Measurements from ENCODE around the gene LGALS16.
"Not testable (repeated sequence)": the region's sequence is repeated elsewhere in the genome, so short reads cannot be mapped to it uniquely, and the experiment has no call there.

Gene LGALS16

GRCh38 chr19:39672473-39672872 lies 16.8 kb downstream of the LGALS16 start:
- no peak overlapping the region for H3K4ac ChIP-seq (ENCODE audit: low read depth in 1 of 2, low read length in 2 of 2)
- H3K27me3 ChIP-seq (ENCODE audit: control insufficient read depth in 1 of 2, insufficient read depth in 1 of 2, low read length in 2 of 2) = peaks cover 8 to 22% of the 10 kb centered on the region in 2 experiments
- no peak overlapping the region for H3K4me2 ChIP-seq (ENCODE audit: low read length, poor library complexity, severe bottlenecking)
- H2BK15ac ChIP-seq (ENCODE audit: low read depth, poor library complexity, severe bottlenecking) = no peak overlapping the region
- no peak overlapping the region for H2BK120ac ChIP-seq (ENCODE audit: low read depth, low read length)
- no peak overlapping the region for H3K27ac ChIP-seq (ENCODE audit: low read length, poor library complexity, severe bottlenecking)
- H3K4me1 ChIP-seq (ENCODE audit: control insufficient read depth, insufficient read depth, low read depth, low read length) = no peaks in the 10 kb centered on the region
- no peak overlapping the region for H3K23ac ChIP-seq (ENCODE audit: low read length in 2 of 2)
- H2BK12ac ChIP-seq (ENCODE audit: low read length in 2 of 2) = no peak overlapping the region
- H3K4me3 ChIP-seq (ENCODE audit: insufficient read depth in 1 of 2, low read depth in 1 of 2, low read length in 2 of 2) = no peak overlapping the region
- no peak overlapping the region for H3K14ac ChIP-seq (ENCODE audit: low read length in 2 of 2)
- no peak overlapping the region for H4K91ac ChIP-seq (ENCODE audit: low read length)
- no peak overlapping the region for H4K8ac ChIP-seq (ENCODE audit: low read length)
- H3K79me1 ChIP-seq (replicated peaks; ENCODE audit: low read length, poor library complexity, severe bottlenecking) = no peaks in the 10 kb centered on the region
- no peak overlapping the region for H3K9ac ChIP-seq (ENCODE audit: low read length)
- no peak overlapping the region for H2BK5ac ChIP-seq (ENCODE audit: low read depth, low read length, poor library complexity, severe bottlenecking)
- WGBS = 64% methylated on average over 5 of the region's 5 CpGs
- no peaks in the 10 kb centered on the region for H3K9me3 ChIP-seq (ENCODE audit: control insufficient read depth, low read length)
- no peak overlapping the region for H2AK5ac ChIP-seq (ENCODE audit: low read length, severe bottlenecking)
- no peak overlapping the region for H2AFZ ChIP-seq (ENCODE audit: low read depth, low read length)
- H3K18ac ChIP-seq (ENCODE audit: low read depth in 1 of 2, low read length in 2 of 2) = no peak overlapping the region
- no peaks in the 10 kb centered on the region for H3K36me3 ChIP-seq (ENCODE audit: control insufficient read depth in 1 of 2, insufficient read depth in 2 of 2, low read depth in 1 of 2, low read length in 2 of 2)
- no peak for DNase-seq

- not testable (repeated sequence) for DNase-seq; H3K23ac ChIP-seq (ENCODE audit: low read length in 2 of 2); H4K91ac ChIP-seq (ENCODE audit: low read length); H3K4ac ChIP-seq (ENCODE audit: low read depth in 1 of 2, low read length in 2 of 2); H3K79me1 ChIP-seq (replicated peaks; ENCODE audit: low read length, poor library complexity, severe bottlenecking); H4K8ac ChIP-seq (ENCODE audit: low read length); H3K4me3 ChIP-seq (ENCODE audit: insufficient read depth in 1 of 2, low read depth in 1 of 2, low read length in 2 of 2); H3K27ac ChIP-seq (ENCODE audit: low read length, poor library complexity, severe bottlenecking); H3K4me1 ChIP-seq (ENCODE audit: control insufficient read depth, insufficient read depth, low read depth, low read length); H3K36me3 ChIP-seq (ENCODE audit: control insufficient read depth in 1 of 2, insufficient read depth in 2 of 2, low read depth in 1 of 2, low read length in 2 of 2); H2AK5ac ChIP-seq (ENCODE audit: low read length, severe bottlenecking); H2BK12ac ChIP-seq (ENCODE audit: low read length in 2 of 2); H2BK15ac ChIP-seq (ENCODE audit: low read depth, poor library complexity, severe bottlenecking); H2BK5ac ChIP-seq (ENCODE audit: low read depth, low read length, poor library complexity, severe bottlenecking); H3K18ac ChIP-seq (ENCODE audit: low read depth in 1 of 2, low read length in 2 of 2); H3K9me3 ChIP-seq (ENCODE audit: control insufficient read depth, low read length); H3K4me2 ChIP-seq (ENCODE audit: low read length, poor library complexity, severe bottlenecking); H3K9ac ChIP-seq (ENCODE audit: low read length); H2BK120ac ChIP-seq (ENCODE audit: low read depth, low read length); H3K14ac ChIP-seq (ENCODE audit: low read length in 2 of 2); H2AFZ ChIP-seq (ENCODE audit: low read depth, low read length)
- peaks cover 12 to 26% of the 10 kb centered on the region in 2 experiments for H3K27me3 ChIP-seq (ENCODE audit: control insufficient read depth in 1 of 2, insufficient read depth in 1 of 2, low read length in 2 of 2)
- WGBS = 20% methylated on average over 1 of the region's 1 CpG
Measured at GRCh38 chr19:39673862-39674261, 18.1 kb downstream of the LGALS16 start.

DNA sequence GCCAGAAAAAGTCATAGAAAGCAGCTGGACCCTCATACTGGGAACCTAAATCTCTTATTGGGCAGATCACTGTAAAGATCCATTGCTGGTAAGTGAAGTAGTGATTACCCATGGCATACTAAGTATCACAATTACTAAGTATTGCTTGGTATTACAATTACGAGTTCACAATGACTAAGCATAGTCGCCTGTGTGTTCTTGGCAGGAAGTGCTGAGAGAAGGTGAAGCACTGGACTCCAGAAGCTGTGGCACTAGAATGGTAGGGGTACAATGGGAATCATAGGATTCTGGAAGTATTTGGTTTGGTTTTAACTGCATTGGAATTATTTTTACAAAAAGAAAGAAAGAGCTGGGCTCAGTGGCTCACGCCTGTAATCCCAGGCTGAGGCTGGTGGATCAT lies 20.3 kb downstream of the LGALS16 start:
- H3K9me3 ChIP-seq (ENCODE audit: control insufficient read depth, low read length) = no peaks in the 10 kb centered on the region
- whole genome bisulfite sequencing = 73% methylated on average over 3 of the region's 3 CpGs
- H2BK12ac ChIP-seq (ENCODE audit: low read length in 2 of 2) = no peak overlapping the region

DNA sequence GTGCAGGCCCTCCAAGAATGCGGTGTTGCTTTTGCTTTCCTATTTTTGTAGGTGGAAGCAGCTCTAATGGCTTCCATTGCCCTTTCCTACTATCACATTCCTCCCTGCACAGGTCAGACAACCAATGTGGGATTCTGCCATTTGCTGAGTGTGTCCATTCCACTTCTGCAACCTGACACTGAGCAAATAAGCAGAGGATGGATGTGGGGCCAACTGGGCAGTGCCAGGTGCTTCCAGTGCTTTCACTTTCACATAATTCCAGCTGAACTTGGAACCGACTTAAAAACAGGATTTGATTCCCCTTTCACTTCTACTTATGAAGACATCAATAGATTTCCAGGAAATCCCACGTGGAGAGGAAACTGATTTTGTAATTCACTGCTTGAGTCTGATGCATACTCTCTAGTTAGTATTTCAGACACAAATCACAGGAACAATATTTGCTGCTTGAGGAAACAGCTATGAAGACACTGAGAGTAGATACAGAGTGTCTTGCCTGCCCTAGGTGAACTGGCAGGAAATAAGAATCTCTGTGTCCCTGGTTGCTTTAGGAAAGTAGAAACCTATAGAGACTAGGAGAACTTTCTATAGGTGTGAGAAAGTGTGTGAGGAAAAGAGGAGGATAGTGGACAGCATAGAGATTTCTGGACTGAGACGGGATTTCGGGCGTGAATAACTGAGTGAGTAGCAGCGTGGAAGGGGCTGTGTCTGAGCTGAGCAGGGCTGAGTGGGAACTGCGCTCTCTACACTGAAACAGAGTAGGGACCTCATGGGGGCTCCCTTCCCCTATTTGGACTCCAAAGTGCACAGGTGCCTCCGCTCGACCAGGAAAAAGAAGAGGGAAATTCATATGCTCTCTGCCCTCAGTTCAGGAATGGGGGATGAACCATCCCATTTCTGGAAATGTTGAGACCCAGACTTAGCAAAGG lies 22.5 kb downstream of the LGALS16 start:
- no peak overlapping the region for H3K18ac ChIP-seq (ENCODE audit: low read depth in 1 of 2, low read length in 2 of 2)

More for the DNA sequence above, 20.3 kb downstream of the LGALS16 start:
- Histone ChIP-seq H2AK5ac (ENCODE audit: low read length, severe bottlenecking) (no peak overlapping the region), H2BK120ac (ENCODE audit: low read depth, low read length) (no peak overlapping the region), H2BK15ac (ENCODE audit: low read depth, poor library complexity, severe bottlenecking) (no peak overlapping the region), H3K4me2 (ENCODE audit: low read length, poor library complexity, severe bottlenecking) (no peak overlapping the region), H3K27ac (ENCODE audit: low read length, poor library complexity, severe bottlenecking) (no peak overlapping the region), H3K4ac (ENCODE audit: low read depth in 1 of 2, low read length in 2 of 2) (no peak overlapping the region), H2AFZ (ENCODE audit: low read depth, low read length) (no peak overlapping the region), H3K27me3 (ENCODE audit: control insufficient read depth in 1 of 2, insufficient read depth in 1 of 2, low read length in 2 of 2) (peaks cover 15 to 29% of the 10 kb centered on the region in 2 experiments), H2BK5ac (ENCODE audit: low read depth, low read length, poor library complexity, severe bottlenecking) (no peak overlapping the region), H3K23ac (ENCODE audit: low read length in 2 of 2) (no peak overlapping the region), H3K18ac (ENCODE audit: low read depth in 1 of 2, low read length in 2 of 2) (no peak overlapping the region), H3K79me1 (replicated peaks; ENCODE audit: low read length, poor library complexity, severe bottlenecking) (no peaks in the 10 kb centered on the region), H3K4me1 (ENCODE audit: control insufficient read depth, insufficient read depth, low read depth, low read length) (no peaks in the 10 kb centered on the region), H3K9ac (ENCODE audit: low read length) (no peak overlapping the region), H3K36me3 (ENCODE audit: control insufficient read depth in 1 of 2, insufficient read depth in 2 of 2, low read depth in 1 of 2, low read length in 2 of 2) (no peaks in the 10 kb centered on the region), H3K14ac (ENCODE audit: low read length in 2 of 2) (no peak overlapping the region), H3K4me3 (ENCODE audit: insufficient read depth in 1 of 2, low read depth in 1 of 2, low read length in 2 of 2) (no peak overlapping the region), H4K91ac (ENCODE audit: low read length) (no peak overlapping the region), H4K8ac (ENCODE audit: low read length) (no peak overlapping the region)
- DNase-seq = no peak

More for the DNA sequence above, 22.5 kb downstream of the LGALS16 start:
- 82% methylated on average over 9 of the region's 10 CpGs for WGBS
- no peak overlapping the region for H2BK120ac ChIP-seq (ENCODE audit: low read depth, low read length)
- no peak overlapping the region for H4K8ac ChIP-seq (ENCODE audit: low read length)
- no peak overlapping the region for H3K4me2 ChIP-seq (ENCODE audit: low read length, poor library complexity, severe bottlenecking)
- no peak overlapping the region for H3K14ac ChIP-seq (ENCODE audit: low read length in 2 of 2)
- no peaks in the 10 kb centered on the region for H3K4me1 ChIP-seq (ENCODE audit: control insufficient read depth, insufficient read depth, low read depth, low read length)
- no peak overlapping the region for H2BK5ac ChIP-seq (ENCODE audit: low read depth, low read length, poor library complexity, severe bottlenecking)
- H3K27ac ChIP-seq (ENCODE audit: low read length, poor library complexity, severe bottlenecking) = no peak overlapping the region
- H3K23ac ChIP-seq (ENCODE audit: low read length in 2 of 2) = no peak overlapping the region
- H3K27me3 ChIP-seq (ENCODE audit: control insufficient read depth in 1 of 2, insufficient read depth in 1 of 2, low read length in 2 of 2) = peaks cover 13 to 15% of the 10 kb centered on the region in 2 experiments
- H3K9me3 ChIP-seq (ENCODE audit: control insufficient read depth, low read length) = no peaks in the 10 kb centered on the region
- no peak overlapping the region for H2BK15ac ChIP-seq (ENCODE audit: low read depth, poor library complexity, severe bottlenecking)
- no peak overlapping the region for H4K91ac ChIP-seq (ENCODE audit: low read length)
- H2AK5ac ChIP-seq (ENCODE audit: low read length, severe bottlenecking) = no peak overlapping the region
- H3K4me3 ChIP-seq (ENCODE audit: insufficient read depth in 1 of 2, low read depth in 1 of 2, low read length in 2 of 2) = no peak overlapping the region
- H3K9ac ChIP-seq (ENCODE audit: low read length) = no peak overlapping the region
- H3K4ac ChIP-seq (ENCODE audit: low read depth in 1 of 2, low read length in 2 of 2) = no peak overlapping the region
- DNase-seq = no peak
- H3K79me1 ChIP-seq (replicated peaks; ENCODE audit: low read length, poor library complexity, severe bottlenecking) = no peaks in the 10 kb centered on the region
- H2AFZ ChIP-seq (ENCODE audit: low read depth, low read length) = no peak overlapping the region
- no peak overlapping the region for H2BK12ac ChIP-seq (ENCODE audit: low read length in 2 of 2)
- H3K36me3 ChIP-seq (ENCODE audit: control insufficient read depth in 1 of 2, insufficient read depth in 2 of 2, low read depth in 1 of 2, low read length in 2 of 2) = no peaks in the 10 kb centered on the region
